Left ventricle myocardium superior (tissue), 1 donor: Measurements from ENCODE around the gene DPYSL3. TPM values are rescaled to one million over a fixed set of nuclear protein-coding genes. Genes with fewer than 3 reads are reported as not detected.

Experiments
- ATAC-seq: fragments of 200-7000 bp; cut with Tn5 transposase; one replicate; pipeline ENCODE4 v1.9.1; 2020; ENCODE audit warnings: mild to moderate bottlenecking, moderate library complexity
- DNase-seq: peaks from one replicate; pipeline ENCODE4 v3.0.0-alpha.2; 2020
- intact Hi-C: fragments of 100-400 bp; cut with micrococcal nuclease; formaldehyde crosslinking; loops from one replicate; pipeline ENCODE4 v1.11.0; 2022
- total RNA-seq: library from RNA; stranded (reverse); fragmentation: NEBNext Ultra II Directional; extraction: Animal tissue kit (Norgen Biotek cat#: 25700); gene quantifications from one replicate; pipeline ENCODE4 v1.2.1, GENCODE V29; 2021
- donor health status: DM: no; HTN: yes; CAD: no; lungs with severe emphysema.

DPYSL3 gene
- total RNA-seq, 1 donor from 2014 or later, result 19.5 TPM

DNA sequence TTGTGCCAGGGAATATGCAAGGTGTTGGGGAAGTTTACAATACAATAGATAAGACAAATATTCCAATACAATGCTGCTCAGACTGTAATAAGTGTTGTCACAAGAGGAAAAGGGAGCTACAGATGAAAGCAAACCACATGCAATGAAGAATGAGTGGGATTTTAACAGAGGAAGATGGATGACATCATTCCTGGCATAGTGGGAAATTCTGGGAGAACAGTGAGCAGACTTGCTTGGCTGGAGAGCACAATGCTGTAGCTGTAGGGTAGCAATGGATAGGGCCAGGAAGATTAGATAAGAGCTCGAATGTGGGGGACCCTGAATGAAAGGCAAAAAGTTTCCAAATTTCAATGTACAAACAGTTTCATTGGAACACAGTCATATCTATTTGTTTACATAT, 9.5 kb upstream of the DPYSL3 start:
- DNase-seq (no peak), ATAC-seq (no peak)
- intact Hi-C loops, result no loop called here

DNA sequence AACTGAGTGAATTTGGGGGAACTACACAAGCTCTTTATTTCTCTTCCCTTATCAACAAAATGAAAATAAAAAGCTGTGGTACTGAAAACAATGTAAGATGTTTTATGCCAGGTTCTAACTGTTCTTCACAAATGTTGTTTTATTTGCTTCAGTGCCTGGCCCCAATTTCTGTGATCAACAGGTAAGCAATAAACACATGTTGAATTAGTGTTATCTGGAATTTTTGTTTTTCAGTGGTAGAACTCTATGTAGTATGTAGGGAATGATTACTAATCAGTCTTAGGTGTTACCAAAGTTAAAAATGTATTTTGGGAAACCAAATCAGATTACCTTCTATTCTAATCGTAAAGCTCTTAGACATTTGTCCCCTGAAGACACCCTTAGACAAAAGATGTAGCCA, 7.5 kb upstream of the DPYSL3 start:
- intact Hi-C loops, result no loop called here
- no peak for ATAC-seq
- DNase-seq, result no peak

DNA sequence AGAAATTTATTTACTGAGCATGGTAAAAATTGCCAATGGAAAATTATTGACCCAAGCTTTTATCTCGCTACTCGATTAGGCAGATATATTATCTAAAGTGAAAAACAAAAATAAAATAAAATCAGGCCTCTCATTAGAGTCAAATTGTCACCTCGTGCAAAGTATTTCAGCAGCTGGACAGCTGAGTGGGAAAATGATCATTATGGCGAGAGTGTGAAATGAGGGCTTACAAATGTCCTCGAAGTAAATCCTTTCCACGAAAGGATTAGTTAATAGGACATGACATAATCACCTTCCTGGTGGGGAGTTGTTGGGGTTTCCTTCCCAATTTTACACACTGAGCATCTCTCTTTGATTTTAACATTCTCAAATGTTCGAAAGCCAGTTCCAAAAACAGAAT, 5.4 kb upstream of the DPYSL3 start:
- intact Hi-C loops, result no loop called here

DNA sequence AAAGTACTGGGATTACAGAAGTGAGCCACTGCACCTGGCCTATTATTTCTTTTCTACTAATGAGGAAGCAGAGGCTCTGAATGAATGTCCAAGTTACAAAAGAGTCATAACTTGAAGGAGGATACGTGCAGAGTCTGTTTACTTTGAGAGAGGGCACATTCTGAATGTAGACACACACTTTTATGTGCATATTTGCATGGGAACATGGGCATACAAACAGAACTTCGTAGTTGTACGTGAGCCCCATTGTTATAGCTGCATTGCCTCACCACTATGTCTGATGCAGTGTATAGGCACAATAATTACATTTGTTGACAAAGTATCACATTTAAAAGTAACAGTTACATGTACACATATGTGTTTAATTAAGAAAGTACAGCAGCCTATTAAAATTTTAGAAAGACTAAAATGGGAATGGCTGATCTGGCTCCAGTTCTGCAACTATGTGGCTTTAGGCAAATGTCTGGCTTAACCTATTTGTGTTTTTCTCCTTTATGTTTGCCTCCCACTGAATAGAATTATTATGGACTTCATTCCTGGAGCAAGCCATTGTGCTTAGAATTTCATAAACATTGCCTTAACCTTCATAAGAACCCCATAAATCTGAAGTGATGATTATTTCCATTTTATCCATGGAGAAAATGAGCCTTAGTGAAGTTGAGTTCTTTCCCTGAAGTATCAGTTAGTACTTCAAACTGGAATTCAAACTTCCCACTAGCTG, 3.0 kb upstream of the DPYSL3 start:
- intact Hi-C loops, result no loop called here
- ATAC-seq (no peak), DNase-seq (no peak)

More for the DNA sequence above, 5.4 kb upstream of the DPYSL3 start:
- DNase-seq (no peak), ATAC-seq (no peak)

DNA sequence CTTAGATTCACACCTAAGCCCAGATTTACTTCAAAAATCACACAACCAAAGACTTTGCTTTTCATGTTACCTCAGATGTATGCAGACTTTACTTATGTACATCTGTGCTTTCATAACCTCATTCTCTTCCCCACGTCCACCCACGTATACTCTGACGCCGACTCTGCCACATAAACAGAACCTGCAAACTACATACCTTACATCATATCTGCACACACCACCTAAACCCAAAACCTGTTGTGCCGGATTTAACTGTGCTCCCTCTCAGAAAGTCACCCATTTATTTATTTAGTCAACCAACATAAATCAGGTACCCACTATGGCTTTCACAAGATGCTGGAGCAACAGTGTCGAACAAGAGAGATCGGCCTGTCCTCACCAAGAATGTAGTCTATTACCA, 1.0 kb upstream of the DPYSL3 start:
- DNase-seq (no peak), ATAC-seq (no peak)
- intact Hi-C loops, result no loop called here

DNA sequence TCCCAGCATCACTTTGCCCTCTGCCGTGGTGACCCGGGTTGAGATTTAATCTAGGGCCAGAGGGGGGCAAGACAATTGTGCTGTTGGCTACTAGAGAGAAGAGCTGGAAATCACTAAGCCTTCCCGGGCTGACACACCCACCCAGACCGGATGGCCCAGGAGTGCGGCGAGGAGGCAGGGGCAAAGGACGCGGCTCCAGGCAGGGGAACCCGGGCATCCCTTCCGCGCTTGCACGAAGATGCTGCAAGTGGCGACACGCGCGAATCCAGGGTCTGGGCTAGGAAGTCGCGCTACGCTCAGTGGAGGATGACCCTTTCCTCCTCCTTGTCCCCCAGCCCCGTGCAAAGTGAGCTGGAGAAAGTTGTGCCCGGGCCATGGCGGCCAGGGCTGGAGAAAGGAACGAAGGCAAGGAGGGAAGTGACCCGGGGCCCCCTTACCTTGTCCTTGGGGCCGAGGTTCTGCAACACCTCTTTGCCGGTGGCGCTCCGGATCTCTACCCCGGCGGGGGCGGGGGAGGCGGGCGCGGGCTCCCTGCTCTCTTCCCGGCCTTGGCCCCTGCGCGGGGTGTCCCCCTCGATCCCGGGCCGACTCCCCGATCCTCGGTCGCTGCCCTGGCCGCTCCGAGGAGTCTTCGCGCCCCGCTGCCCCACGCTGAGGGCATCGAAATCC, 693 bp downstream of the DPYSL3 start:
- intact Hi-C loops, result no loop called here

DNA sequence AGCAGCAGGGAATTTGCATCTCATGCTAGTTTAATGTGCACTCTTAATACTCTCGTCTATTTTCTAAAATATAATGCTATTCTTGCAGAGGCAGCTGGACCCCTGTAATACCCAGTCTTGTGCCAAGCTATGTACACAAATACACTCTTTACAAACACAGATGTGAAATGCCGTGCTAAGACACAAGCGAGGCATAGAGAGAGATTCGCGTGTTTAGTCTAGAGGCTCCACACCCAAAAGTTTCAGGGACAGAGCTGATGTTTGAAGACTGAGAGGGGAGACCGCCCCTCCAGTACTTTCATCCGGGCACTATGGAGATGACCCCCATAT, 1.2 kb downstream of the DPYSL3 start:
- DNase-seq, result no peak
- ATAC-seq, result no peak

More for the DNA sequence above, 693 bp downstream of the DPYSL3 start:
- ATAC-seq (peak; percentile 71), DNase-seq (peak; percentile 52)

DNA sequence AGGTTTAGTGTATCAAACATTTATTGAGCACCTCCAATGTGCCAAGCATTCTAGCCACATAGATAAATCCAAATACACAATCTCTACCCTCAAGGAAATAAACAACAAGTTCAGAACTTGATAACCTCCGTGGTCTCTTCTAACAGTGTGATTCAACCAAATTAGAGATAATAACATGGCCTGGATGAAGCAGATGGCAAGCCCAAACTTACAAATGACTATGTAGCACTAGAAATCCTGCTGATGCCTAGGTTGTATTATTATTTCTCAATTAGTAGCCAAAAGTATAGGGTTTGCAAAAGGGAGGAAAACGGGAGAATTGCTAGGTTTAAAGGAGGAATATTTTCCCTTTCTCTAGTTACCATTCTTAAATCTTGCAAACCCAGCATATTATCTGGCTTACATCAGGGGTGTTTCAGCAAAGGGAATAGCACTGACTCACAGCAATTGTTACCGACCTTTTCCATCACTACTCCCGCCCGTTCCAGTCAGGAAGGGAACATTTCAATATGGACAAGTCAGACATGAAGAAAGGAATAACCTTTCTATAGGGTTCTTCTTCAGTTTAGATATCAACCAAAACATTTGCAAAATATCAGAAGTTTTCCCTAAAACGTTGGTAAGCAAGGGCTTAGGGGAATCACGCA, 2.3 kb downstream of the DPYSL3 start:
- intact Hi-C loops, result no loop called here
- peak; percentile 23 for ATAC-seq
- DNase-seq, result no peak

More for the DNA sequence above, 1.2 kb downstream of the DPYSL3 start:
- intact Hi-C loops, result no loop called here

DNA sequence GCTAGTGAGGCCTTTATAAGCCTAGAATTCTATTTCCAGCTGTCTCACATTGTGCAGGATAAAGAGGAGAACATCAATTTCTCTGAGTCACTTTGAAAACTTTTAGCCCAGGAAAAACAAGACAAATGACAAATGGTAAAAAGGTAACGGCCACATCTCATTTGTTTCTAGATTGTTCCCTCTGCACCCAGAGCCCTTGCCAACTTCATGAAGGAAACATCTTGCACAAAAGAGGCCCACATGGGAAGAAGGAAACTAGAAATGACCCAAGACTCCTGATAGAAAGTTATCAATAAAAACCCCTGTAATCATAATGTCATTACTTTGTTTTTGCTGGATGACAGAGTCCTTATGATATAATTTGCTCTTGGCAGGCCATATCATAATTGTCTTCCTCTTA, 5.3 kb downstream of the DPYSL3 start:
- DNase-seq (no peak), ATAC-seq (no peak)
- intact Hi-C loops, result no loop called here

DNA sequence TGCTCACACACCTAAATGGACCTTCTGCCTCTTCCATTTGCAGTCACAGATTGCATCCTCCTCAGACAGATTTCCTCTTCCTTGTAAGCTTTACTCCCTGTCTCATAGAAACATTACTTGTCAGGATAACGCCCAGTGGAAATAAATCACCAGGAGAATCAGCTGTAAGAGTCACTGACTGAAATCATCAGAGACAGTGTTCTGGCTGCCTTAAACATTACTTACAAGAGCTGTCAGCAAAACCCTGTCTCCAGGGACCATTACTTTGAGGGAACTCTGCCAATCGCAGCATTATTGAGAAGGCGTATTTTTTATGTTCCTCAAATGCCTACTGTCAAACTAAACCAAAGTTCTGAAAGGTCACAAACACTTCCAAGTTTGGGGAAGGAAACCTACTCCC, 5.9 kb downstream of the DPYSL3 start:
- intact Hi-C loops, result no loop called here
- ATAC-seq (peak; percentile 79), DNase-seq (no peak)

DNA sequence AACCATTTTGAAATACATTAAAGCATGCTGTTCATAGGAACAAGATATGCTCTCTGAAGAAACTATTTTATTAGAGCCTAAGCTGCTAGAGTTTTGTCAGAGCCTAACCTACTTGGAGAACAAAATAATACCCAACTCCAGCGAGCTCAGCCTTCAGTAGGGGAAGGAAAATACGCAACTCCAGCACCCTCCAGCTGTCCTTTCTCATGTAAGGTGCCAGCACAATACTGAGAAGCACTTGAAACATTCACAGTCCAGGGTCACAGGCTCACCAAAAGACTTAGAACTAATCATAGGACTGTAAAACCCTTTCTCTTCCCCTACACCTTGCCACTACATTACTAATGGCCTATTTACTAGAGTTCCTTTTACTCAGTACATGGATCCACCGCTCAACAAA, 18.9 kb downstream of the DPYSL3 start:
- no peak for DNase-seq
- ATAC-seq, result peak; percentile 33
- intact Hi-C loops, result no loop called here

DNA sequence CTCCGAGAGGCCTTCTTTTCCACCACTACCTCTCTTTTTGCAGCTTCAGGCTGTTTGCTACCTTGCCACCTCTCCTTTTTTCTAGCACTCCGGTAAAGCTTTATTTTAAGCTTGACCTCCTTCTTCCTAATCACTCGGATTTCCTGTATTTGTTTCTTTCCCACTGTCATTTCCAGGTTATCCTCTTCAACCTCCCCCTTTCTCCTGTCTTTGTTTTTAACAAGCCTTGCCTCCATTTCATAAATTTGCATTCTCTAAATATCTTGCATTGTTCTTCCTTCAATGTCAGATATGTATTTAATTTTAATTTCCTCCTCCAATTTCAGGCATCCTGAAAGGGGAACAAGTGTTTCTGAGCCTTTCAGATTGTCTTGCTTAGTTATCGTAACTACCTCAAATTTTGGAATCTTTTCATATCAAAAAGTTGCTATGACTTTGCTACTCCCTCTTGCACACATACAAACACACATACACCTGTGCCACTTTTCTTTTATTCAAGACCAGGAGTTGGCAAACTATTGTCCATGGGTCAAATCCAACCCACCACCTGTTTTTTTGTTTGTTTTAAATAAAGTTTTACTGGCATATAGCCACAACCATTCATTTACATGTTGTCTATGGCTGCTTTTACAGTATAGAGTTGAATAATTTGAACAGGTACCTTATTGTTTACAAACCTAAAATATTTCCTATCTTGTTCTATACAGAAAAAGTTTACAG, 22.7 kb downstream of the DPYSL3 start:
- intact Hi-C loops, result no loop called here
- no peak for ATAC-seq
- no peak for DNase-seq

DNA sequence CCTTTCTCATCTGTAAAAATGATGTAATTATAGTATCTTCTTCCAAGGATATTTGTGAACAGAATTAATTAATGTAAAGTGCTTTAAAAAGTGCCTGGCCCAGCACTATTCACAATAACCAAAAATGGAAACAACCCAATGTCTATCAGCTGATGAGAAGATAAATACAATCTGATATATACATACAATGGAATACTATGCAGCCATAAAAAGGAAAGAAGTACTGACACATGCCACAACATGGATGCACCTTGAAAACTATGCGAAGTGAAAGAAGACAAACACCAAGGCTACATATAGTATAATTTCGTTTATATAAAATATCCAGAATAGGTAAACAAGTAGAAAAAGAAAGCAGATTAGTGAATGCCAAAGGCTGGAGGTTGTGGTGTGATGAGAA, 24.1 kb downstream of the DPYSL3 start:
- intact Hi-C loops, result no loop called here
- DNase-seq (no peak), ATAC-seq (no peak)

DNA sequence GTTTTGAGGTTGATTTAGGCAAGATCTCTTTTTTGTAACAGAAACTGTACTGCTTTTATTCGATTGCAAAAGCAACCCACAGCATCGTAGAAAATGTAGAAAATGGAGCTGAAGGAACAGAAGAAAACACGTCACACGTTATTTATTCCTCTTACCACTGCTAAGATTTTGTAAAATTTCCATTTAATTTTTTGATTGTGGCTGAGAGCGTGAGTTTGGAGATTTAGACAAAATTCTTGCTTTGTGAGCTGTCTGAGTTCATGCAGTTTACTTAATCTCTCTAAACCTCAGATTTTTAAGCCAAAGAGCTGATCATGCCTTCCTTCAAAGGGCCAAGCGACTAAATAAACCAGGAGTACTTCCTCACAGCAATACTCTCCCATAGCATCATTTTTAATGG, 24.8 kb downstream of the DPYSL3 start:
- DNase-seq (no peak), ATAC-seq (no peak)
- intact Hi-C loops, result no loop called here

DNA sequence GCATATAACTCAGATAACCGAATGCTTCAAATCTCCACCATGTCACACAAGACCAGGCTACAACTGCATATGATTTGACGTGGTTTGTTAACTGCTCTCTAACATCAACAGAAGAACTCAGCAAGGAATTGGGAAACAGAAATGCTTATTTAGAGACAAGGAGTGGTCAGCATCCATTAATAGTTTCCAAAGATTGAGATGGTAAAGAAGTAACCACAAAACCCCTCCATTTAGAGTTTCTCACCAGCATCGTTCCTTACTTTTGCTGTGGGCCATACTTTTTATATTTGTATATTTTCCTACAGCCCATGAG, 25.2 kb downstream of the DPYSL3 start:
- intact Hi-C loops, result no loop called here
- ATAC-seq (no peak), DNase-seq (no peak)

DNA sequence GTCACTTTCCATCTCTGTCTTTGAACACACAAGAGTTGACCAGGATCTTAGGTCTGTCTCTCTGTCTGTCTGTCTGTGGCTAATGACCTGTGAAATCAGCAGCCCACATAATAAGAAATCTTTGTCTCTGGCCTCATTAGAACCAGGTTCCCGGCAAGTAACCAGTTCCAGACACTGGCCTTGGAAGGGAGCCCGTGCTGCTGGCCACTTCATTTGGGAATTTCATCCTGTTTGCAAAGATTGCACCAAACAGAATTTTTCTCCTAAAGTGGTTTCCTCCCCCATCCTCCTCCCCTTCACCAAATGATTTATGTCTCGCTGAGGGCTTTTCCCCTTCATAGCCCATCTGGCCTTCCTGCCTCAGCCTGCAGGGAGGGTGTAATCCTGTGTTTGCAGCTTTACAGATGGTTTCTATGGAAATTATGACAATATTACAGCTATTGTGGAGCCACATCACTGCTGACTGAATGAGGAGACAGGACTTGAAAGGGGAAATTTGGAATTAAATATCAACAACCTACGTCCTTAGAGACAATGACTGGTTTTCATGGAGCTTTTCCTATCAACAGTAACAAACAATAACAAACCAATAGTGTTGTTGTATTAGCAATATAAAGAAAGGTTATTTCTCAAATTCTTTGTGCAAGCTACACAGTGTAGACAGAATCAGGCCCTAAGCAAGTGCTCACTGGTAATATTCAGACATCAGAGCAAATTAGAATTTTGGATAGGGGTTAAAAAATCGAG, 25.7 kb downstream of the DPYSL3 start:
- DNase-seq, result peak; percentile 80
- intact Hi-C loops, result no loop called here
- peak; percentile 83 for ATAC-seq

DNA sequence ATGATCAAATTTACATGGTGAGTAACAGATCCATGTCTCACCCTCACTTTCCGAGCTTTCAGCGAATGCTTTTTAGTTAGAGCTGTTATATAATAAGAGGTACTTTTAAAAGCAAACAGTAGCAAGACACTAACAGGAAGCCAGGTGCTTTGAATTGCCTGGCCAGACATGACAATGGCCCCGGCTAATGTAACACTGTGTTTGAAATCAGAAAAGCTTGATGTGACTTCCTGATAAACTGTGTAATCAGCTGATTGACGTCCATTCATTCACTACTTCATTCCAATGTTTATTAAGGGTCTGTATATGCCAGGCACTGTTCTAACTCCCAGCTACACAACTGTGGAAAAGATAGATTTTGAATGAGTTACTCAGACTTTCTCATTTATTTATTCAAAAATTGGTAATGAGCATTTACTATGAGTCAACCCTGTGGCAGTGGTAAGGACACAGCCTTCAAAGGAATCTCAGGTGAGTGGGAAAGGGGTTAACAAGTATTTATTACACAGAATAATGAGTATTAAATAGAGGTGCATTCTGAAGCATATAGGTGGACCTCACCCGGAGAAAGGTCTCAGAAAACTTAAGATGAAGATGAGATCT, 26.6 kb downstream of the DPYSL3 start:
- intact Hi-C loops, result no loop called here
- ATAC-seq, result no peak
- DNase-seq, result no peak

DNA sequence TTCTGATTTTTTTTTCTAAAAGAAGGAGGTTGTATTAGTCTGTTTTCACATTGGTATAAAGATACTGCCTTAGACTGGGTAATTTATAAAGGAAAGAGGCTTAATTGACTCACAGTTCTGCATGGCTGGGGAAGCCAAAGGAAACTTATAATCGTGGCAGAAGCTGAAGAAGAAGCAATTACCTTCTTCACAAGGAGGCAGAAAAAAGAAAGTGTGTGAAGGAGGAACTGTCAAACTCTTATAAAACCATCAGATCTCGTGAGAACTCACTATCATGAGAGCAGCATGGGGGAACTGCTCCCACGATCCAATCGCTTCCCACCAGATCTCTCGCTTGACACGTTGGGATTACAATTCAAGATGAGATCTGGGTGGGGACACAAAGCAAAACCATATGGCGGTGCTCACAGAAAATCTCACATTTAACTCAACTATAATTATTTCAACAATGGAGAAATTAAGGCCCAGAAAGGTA, 27.1 kb downstream of the DPYSL3 start:
- intact Hi-C loops, result no loop called here
- DNase-seq, result no peak
- no peak for ATAC-seq
